Measurements from ENCODE around the gene SOS1.
A peak's percentile ranks its signal among the peaks of the same experiment; 100 is the strongest.

SOS1 gene

DNA sequence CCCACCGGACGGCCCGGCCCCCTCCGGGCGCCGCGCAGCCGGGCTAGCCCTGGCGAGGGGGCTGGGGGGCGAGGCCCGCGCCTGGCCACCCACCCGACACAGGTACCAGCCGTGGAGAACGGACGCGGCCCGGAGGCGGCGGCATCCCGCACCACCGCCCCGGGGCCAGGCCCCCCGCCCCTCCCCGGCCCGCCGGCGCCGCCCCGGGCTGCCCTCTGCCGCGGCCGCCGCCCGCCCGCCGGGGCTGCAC lies 405 bp downstream of the SOS1 start:
- H3K4me1 ChIP-seq: peaks cover 0 to 57% (median 35%) of the 10 kb centered on the region in 4 donors

DNA sequence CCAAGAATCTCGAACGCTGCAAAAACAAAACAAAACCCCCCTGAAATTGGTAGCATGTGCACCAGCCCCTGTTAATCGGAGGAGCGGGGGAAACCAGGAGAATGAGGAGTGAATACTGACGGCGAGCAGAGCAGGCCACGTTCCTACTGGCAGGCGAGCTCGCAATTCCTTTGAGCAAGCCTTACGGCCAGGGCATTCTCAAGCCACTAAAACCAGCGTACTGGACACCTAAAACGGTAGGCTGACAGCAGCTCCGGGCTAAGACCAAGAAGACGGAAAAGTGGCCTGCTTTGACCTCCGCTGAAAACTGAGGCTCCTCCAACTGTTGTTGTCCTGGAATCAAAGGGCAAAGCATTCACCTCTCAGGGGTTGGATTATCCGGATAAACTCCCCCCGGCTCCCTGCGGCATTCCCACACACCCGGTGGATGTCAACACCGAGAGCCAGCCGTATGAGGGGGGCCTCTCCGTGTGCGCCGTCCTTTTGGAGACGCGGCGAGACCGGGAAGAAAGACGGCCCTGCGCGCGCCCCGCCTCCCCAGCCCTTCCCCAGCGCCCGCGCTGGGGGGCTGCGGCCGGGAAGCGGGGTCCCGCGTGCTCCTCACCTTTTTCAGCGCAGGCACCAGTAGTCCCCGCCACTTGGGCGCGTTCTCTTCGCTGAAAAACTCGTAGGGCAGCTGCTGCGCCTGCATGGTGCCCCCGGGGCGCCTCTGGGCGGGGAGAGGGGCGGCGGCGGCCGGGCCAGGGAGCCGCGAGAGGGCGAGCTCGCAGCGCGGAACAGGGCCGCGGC lies 925 bp downstream of the SOS1 start:
- DNase-seq: peak; percentile 45 to 73
- Histone ChIP-seq H3K9me3 (no peaks in the 10 kb centered on the region), H3K4me1 (peaks cover 0 to 52% (median 33%) of the 10 kb centered on the region in 4 donors), H3K4me3 (peak overlapping the region; percentile 78 to 82), H3K27me3 (no peaks in the 10 kb centered on the region), H3K36me3 (no peaks in the 10 kb centered on the region), H3K27ac (peak overlapping the region; percentile 91 to 94)
- intact Hi-C loops (cut with DNase I; ENCODE audit: low total_unique reads): loop anchor here (10.0 kb wide), 2 partner anchors 55 to 655 kb away; partner anchors contain the start of gene THUMPD2
- TF ChIP-seq, protein P1, sequence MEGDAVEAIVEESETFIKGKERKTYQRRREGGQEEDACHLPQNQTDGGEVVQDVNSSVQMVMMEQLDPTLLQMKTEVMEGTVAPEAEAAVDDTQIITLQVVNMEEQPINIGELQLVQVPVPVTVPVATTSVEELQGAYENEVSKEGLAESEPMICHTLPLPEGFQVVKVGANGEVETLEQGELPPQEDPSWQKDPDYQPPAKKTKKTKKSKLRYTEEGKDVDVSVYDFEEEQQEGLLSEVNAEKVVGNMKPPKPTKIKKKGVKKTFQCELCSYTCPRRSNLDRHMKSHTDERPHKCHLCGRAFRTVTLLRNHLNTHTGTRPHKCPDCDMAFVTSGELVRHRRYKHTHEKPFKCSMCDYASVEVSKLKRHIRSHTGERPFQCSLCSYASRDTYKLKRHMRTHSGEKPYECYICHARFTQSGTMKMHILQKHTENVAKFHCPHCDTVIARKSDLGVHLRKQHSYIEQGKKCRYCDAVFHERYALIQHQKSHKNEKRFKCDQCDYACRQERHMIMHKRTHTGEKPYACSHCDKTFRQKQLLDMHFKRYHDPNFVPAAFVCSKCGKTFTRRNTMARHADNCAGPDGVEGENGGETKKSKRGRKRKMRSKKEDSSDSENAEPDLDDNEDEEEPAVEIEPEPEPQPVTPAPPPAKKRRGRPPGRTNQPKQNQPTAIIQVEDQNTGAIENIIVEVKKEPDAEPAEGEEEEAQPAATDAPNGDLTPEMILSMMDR (IDR thresholded peaks at IDR 0.05): peak; percentile 24 to 29

More for the DNA sequence above, 405 bp downstream of the SOS1 start:
- H3K27me3 ChIP-seq: no peaks in the 10 kb centered on the region
- H3K27ac ChIP-seq: peak overlapping the region; percentile 91 to 94
- TF ChIP-seq, protein P1 (IDR thresholded peaks at IDR 0.05): no peak
- no peaks in the 10 kb centered on the region for H3K36me3 ChIP-seq
- peak overlapping the region; percentile 78 to 82 for H3K4me3 ChIP-seq
- intact Hi-C loops (cut with DNase I; ENCODE audit: low total_unique reads): loop anchor here (10.0 kb wide), 1 partner anchor 654 kb away; the partner anchor contains the start of gene THUMPD2
- H3K9me3 ChIP-seq: no peaks in the 10 kb centered on the region
- no peak for DNase-seq

DNA sequence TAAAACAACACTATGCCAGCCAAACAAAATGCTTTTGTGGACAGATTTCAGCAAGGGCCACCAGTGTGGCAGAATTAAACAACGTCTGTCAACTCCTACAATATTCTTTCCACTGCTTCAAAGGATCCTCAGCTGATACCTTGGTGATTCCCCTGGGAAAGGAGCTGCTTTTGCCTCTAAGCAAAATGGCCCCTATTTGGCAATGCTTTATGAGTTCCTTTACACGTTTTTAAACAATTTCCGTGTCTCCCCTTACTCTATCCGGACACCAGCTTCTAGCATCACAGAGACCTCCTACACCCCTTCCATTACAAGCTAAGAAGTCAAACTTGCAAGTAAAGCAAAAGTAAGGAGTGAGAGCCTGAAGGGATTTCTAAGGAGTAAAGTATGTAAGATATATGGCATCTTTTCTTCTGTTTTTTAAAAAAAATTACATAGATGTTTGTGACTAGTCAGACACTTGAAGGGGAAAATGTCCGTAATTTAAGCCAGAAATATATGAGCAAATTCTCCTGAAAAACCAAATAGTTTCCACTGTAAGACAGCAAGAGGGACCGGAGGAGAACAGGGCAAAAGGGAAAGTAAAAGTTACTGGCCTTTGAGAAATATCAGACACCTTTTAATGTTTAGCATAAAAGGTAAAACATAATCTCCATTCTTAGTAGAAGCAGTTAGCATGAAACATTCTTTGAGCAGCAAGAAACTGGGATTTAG lies 1.9 kb downstream of the SOS1 start:
- peak overlapping the region; percentile 78 to 82 for H3K4me3 ChIP-seq
- H3K27ac ChIP-seq: peak overlapping the region; percentile 91 to 94
- H3K9me3 ChIP-seq: no peaks in the 10 kb centered on the region
- H3K36me3 ChIP-seq: no peaks in the 10 kb centered on the region
- no peak for DNase-seq
- H3K27me3 ChIP-seq: no peaks in the 10 kb centered on the region
- TF ChIP-seq, protein P1 (IDR thresholded peaks at IDR 0.05): no peak
- H3K4me1 ChIP-seq: peaks cover 0 to 59% (median 32%) of the 10 kb centered on the region in 4 donors
- intact Hi-C loops (cut with DNase I; ENCODE audit: low total_unique reads): loop anchor here (10.0 kb wide), 1 partner anchor 54 kb away; no protein-coding TSS in a partner anchor

DNA sequence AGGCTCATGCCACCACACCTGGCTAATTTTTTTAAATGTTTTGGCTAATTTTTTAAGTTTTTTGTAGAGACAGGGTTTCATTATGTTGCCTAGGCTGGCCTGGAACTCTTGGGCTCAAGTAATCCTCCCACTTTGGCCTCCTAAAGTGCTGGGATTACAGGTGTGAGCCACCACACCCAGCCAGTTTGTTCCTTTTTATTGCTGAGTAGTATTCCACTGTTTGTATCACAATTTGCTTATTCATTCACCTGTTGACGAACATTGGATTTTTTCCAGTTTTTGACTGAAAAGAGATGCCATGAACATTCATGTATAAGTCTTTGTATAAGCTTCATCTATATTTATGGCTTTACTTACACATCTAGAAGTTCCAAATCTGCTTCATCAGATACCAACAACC lies 5.3 kb downstream of the SOS1 start:
- H3K4me1 ChIP-seq: peaks cover 0 to 44% (median 21%) of the 10 kb centered on the region in 4 donors
- TF ChIP-seq, protein P1 (IDR thresholded peaks at IDR 0.05): no peak
- no peaks in the 10 kb centered on the region for H3K27me3 ChIP-seq
- H3K9me3 ChIP-seq: no peaks in the 10 kb centered on the region
- intact Hi-C loops (cut with DNase I; ENCODE audit: low total_unique reads): loop anchor here (10.0 kb wide), 1 partner anchor 51 kb away; no protein-coding TSS in a partner anchor
- peaks cover 0 to 7% (median 5%) of the 10 kb centered on the region in 3 donors for H3K36me3 ChIP-seq
- H3K27ac ChIP-seq: no peak overlapping the region
- DNase-seq: no peak
- H3K4me3 ChIP-seq: no peak overlapping the region

DNA sequence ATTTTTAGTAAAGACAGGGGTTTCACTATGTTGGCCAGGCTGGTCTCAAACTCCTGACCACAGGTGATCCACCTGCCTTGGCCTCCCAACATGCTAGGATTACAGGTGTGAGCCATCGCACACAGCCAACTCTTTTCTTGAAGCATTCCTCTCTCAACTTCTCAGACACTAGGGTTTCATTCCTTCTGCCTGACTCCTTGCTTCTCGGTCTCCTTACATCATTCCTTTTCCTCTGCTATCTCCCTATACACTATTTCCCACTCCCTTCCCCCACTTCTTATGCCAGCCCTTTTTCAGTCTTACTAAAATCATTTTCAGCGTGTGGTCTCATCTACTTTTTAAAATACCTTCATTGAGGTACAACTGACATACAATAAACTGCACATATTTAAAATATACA lies 6.1 kb downstream of the SOS1 start:
- TF ChIP-seq, protein P1 (IDR thresholded peaks at IDR 0.05): no peak
- DNase-seq: no peak
- Histone ChIP-seq H3K27ac (no peak overlapping the region), H3K36me3 (peaks cover 0 to 7% (median 5%) of the 10 kb centered on the region in 3 donors), H3K9me3 (no peaks in the 10 kb centered on the region), H3K4me3 (no peak overlapping the region), H3K4me1 (peaks cover 0 to 44% (median 22%) of the 10 kb centered on the region in 4 donors), H3K27me3 (no peaks in the 10 kb centered on the region)
- intact Hi-C loops (cut with DNase I; ENCODE audit: low total_unique reads): loop anchor here (10.0 kb wide), 1 partner anchor 50 kb away; no protein-coding TSS in a partner anchor
